Right hindlimb (tissue), 1 donor: ENCODE measurements around the gene TMEM33.
A peak's percentile ranks its signal among the peaks of the same experiment; 100 is the strongest.

Source experiments
- DNase-seq: peaks from one replicate; pipeline ENCODE4 v3.0.0-alpha.2; 2018

The TMEM33 gene

GRCh38 chr4:41940834-41941233 lies 5.6 kb downstream of the TMEM33 start:
- no peak for DNase-seq

- no peak for DNase-seq
Observed at GRCh38 chr4:41943506-41943905, 8.3 kb downstream of the TMEM33 start.

- no peak for DNase-seq
Observed at GRCh38 chr4:41944089-41944488, 8.9 kb downstream of the TMEM33 start.

- no peak for DNase-seq
Observed at GRCh38 chr4:41949531-41949930, 14.3 kb downstream of the TMEM33 start.

- DNase-seq, result no peak
Observed at GRCh38 chr4:41957634-41958033, 22.4 kb downstream of the TMEM33 start.

- no peak for DNase-seq
Observed at GRCh38 chr4:41963105-41963504, 27.9 kb downstream of the TMEM33 start.

- no peak for DNase-seq
Observed at GRCh38 chr4:41964401-41964800, 29.2 kb downstream of the TMEM33 start.

- DNase-seq, result no peak
Observed at GRCh38 chr4:41967392-41967791, 32.2 kb downstream of the TMEM33 start.

- no peak for DNase-seq
Observed at GRCh38 chr4:41969671-41970070, 34.4 kb downstream of the TMEM33 start.

- no peak for DNase-seq
Observed at GRCh38 chr4:41975341-41975740, 40.1 kb downstream of the TMEM33 start.

- no peak for DNase-seq
Observed at GRCh38 chr4:41976775-41977516, 41.7 kb downstream of the TMEM33 start.

GRCh38 chr4:41977709-41978108 lies 42.5 kb downstream of the TMEM33 start:
- DNase-seq, result no peak

GRCh38 chr4:41981456-41981855 lies 46.2 kb downstream of the TMEM33 start, which contains the start of gene DCAF4L1:
Gene DCAF4L1 (plus strand): TSS chr4:41981756. CDS start chr4:41981793, 37 bp downstream.
- no peak for DNase-seq

- DNase-seq, result no peak
Observed at GRCh38 chr4:41982716-41983115, 47.5 kb downstream of the TMEM33 start.

GRCh38 chr4:41985151-41985550 lies 49.9 kb downstream of the TMEM33 start:
- DNase-seq, result no peak

GRCh38 chr4:41989994-41990364 lies 54.8 kb downstream of the TMEM33 start:
- DNase-seq, result no peak

- peak; percentile 97 for DNase-seq
Observed at GRCh38 chr4:41990365-41991111, 55.3 kb downstream of the TMEM33 start, which contains the start of gene SLC30A9. Gene SLC30A9 (plus strand): TSS chr4:41990530. CDS start chr4:41990652, 122 bp downstream.

GRCh38 chr4:41991916-41992767 lies 56.9 kb downstream of the TMEM33 start:
- no peak for DNase-seq

GRCh38 chr4:41992967-41993857 lies 58.0 kb downstream of the TMEM33 start:
- no peak for DNase-seq

GRCh38 chr4:41994461-41994985 lies 59.3 kb downstream of the TMEM33 start:
- no peak for DNase-seq

- DNase-seq, result no peak
Observed at GRCh38 chr4:41998019-41998418, 62.8 kb downstream of the TMEM33 start.

GRCh38 chr4:41999321-41999720 lies 64.1 kb downstream of the TMEM33 start:
- no peak for DNase-seq
